HEK293 (cell line): ENCODE measurements around the gene SGPL1.

ENCODE experiments used
- CTCF ChIA-PET: fragments of 350-600 bp; formaldehyde crosslinking; extraction: SDS; loops from one replicate; lab custom pipeline; 2021; ENCODE audit warnings: antibody characterized with exemption; lab: Yijun Ruan, JAX
- POLR2A ChIA-PET: fragments of 300-600 bp; formaldehyde crosslinking; extraction: SDS; loops from one replicate; lab custom pipeline; 2020; ENCODE audit warnings: antibody characterized with exemption, inconsistent platforms; lab: Yijun Ruan, JAX
- H3K27ac ChIP-seq: fragments of 200-500 bp; sonication (Bioruptor generic); 2 replicates; pipeline ENCODE4 v1.5.1; 2014; ENCODE audit warnings: low read depth, low read length, control low read depth, inconsistent platforms; ENCODE audit errors: extremely low read depth
- H3K36me3 ChIP-seq, 2 experiments: fragments of 200-500 bp in 1 of 2; sonication (Bioruptor generic) in 1 of 2; 1 replicate in 1 of 2; 2 replicates in 1 of 2; pipeline ENCODE4 v1.5.1; 2014 to 2017; ENCODE audit warnings: inconsistent platforms in 2 of 2, low read length in 2 of 2; ENCODE audit not compliant: control insufficient read depth in 2 of 2, insufficient read depth in 1 of 2
- H3K4me1 ChIP-seq: fragments of 200-500 bp; sonication (Bioruptor generic); 2 replicates; pipeline ENCODE4 v1.5.1; 2014; ENCODE audit warnings: mild to moderate bottlenecking, low read length, inconsistent platforms; ENCODE audit not compliant: control insufficient read depth, insufficient read depth
- H3K4me3 ChIP-seq: 2 replicates; pipeline ENCODE4 v1.5.1; 2011; ENCODE audit warnings: low read depth, mild to moderate bottlenecking, control low read depth, low read length, moderate library complexity
- H3K9me3 ChIP-seq: fragments of 200-500 bp; sonication (Bioruptor generic); 2 replicates; pipeline ENCODE4 v1.5.1; 2014; ENCODE audit warnings: low read depth, low read length, inconsistent platforms; ENCODE audit not compliant: control insufficient read depth, insufficient read depth
- GLI2 ChIP-seq: fragments of 450-650 bp; formaldehyde crosslinking; IDR thresholded peaks from 2 replicates; pipeline ENCODE4; 2017; ENCODE audit warnings: missing biosample characterization, missing genetic modification characterization, low read depth, borderline replicate concordance
- GLI4 ChIP-seq: fragments of 450-650 bp; formaldehyde crosslinking; IDR thresholded peaks from 2 replicates; pipeline ENCODE4 v1.5.1; 2016; ENCODE audit warnings: missing biosample characterization, missing genetic modification characterization
- KLF10 ChIP-seq: fragments of 450-650 bp; IDR thresholded peaks from 2 replicates; pipeline ENCODE4 v1.5.1; 2018; ENCODE audit warnings: missing biosample characterization, mild to moderate bottlenecking, missing genetic modification characterization
- SALL2 ChIP-seq: fragments of 450-650 bp; formaldehyde crosslinking; IDR thresholded peaks from 2 replicates; pipeline ENCODE4 v1.5.0; 2017; ENCODE audit warnings: missing biosample characterization, mild to moderate bottlenecking, missing genetic modification characterization, borderline replicate concordance
- ZBTB17 ChIP-seq: fragments of 450-650 bp; formaldehyde crosslinking; IDR thresholded peaks from 2 replicates; pipeline ENCODE4 v1.5.1; 2016; ENCODE audit warnings: missing biosample characterization, missing genetic modification characterization
- ZBTB48 ChIP-seq: fragments of 450-650 bp; formaldehyde crosslinking; IDR thresholded peaks from 2 replicates; pipeline ENCODE4 v1.5.1; 2016; ENCODE audit warnings: missing biosample characterization, missing genetic modification characterization
- ZNF10 ChIP-seq: fragments of 450-650 bp; formaldehyde crosslinking; IDR thresholded peaks from 2 replicates; pipeline ENCODE4 v1.5.1; 2017; ENCODE audit warnings: missing biosample characterization, missing genetic modification characterization
- ZNF19 ChIP-seq: fragments of 450-650 bp; formaldehyde crosslinking; IDR thresholded peaks from 2 replicates; pipeline ENCODE4; 2016; ENCODE audit warnings: missing biosample characterization, missing genetic modification characterization, low read depth
- ZNF223 ChIP-seq: fragments of 450-650 bp; formaldehyde crosslinking; IDR thresholded peaks from 2 replicates; pipeline ENCODE4 v1.5.1; 2016; ENCODE audit warnings: missing biosample characterization, missing genetic modification characterization
- ZNF302 ChIP-seq: fragments of 450-650 bp; formaldehyde crosslinking; IDR thresholded peaks from 2 replicates; pipeline ENCODE4 v1.5.1; 2016; ENCODE audit warnings: missing biosample characterization, missing genetic modification characterization, low read depth
- ZNF521 ChIP-seq: fragments of 450-650 bp; formaldehyde crosslinking; IDR thresholded peaks from 2 replicates; pipeline ENCODE4 v1.5.1; 2017; ENCODE audit warnings: missing biosample characterization, mild to moderate bottlenecking, missing genetic modification characterization
- ZNF530 ChIP-seq: fragments of 450-650 bp; formaldehyde crosslinking; IDR thresholded peaks from 2 replicates; pipeline ENCODE4 v1.5.1; 2016; ENCODE audit warnings: low read depth, missing biosample characterization, missing genetic modification characterization
- ZNF555 ChIP-seq: fragments of 450-650 bp; formaldehyde crosslinking; conservative IDR thresholded peaks from 2 replicates; pipeline ENCODE4 v1.5.1; 2017; ENCODE audit warnings: missing biosample characterization, mild to moderate bottlenecking, missing genetic modification characterization, inconsistent platforms
- ZNF558 ChIP-seq: fragments of 450-650 bp; formaldehyde crosslinking; IDR thresholded peaks from 2 replicates; pipeline ENCODE4 v1.5.1; 2016; ENCODE audit warnings: missing biosample characterization, missing genetic modification characterization
- ZNF600 ChIP-seq: fragments of 450-650 bp; formaldehyde crosslinking; IDR thresholded peaks from 2 replicates; pipeline ENCODE4 v1.5.1; 2016; ENCODE audit warnings: missing biosample characterization, missing genetic modification characterization
- ZNF621 ChIP-seq: fragments of 450-650 bp; formaldehyde crosslinking; IDR thresholded peaks from 2 replicates; pipeline ENCODE4 v1.5.1; 2017; ENCODE audit warnings: missing biosample characterization, missing genetic modification characterization
- ZNF629 ChIP-seq: fragments of 450-650 bp; formaldehyde crosslinking; IDR thresholded peaks from 2 replicates; pipeline ENCODE4 v1.5.1; 2017; ENCODE audit warnings: missing biosample characterization, missing genetic modification characterization
- TF ChIP-seq, protein P1 (sequence below): fragments of 450-650 bp; formaldehyde crosslinking; IDR thresholded peaks from 2 replicates; pipeline ENCODE4 v1.5.1; 2016; ENCODE audit warnings: missing biosample characterization, missing genetic modification characterization
- TF ChIP-seq, protein P2 (sequence below): fragments of 450-650 bp; formaldehyde crosslinking; IDR thresholded peaks from 2 replicates; pipeline ENCODE4 v1.5.1; 2016; ENCODE audit warnings: missing biosample characterization, missing genetic modification characterization
- TF ChIP-seq, protein P3 (sequence below): fragments of 450-650 bp; formaldehyde crosslinking; conservative IDR thresholded peaks from 2 replicates; pipeline ENCODE4 v1.5.1; 2016; ENCODE audit warnings: low read depth, missing biosample characterization, missing genetic modification characterization
- TF ChIP-seq, protein P4 (sequence below): fragments of 450-650 bp; formaldehyde crosslinking; IDR thresholded peaks from 2 replicates; pipeline ENCODE4 v1.5.1; 2016; ENCODE audit warnings: missing biosample characterization, missing genetic modification characterization
- TF ChIP-seq, protein P5 (sequence below): fragments of 450-650 bp; formaldehyde crosslinking; IDR thresholded peaks from 2 replicates; pipeline ENCODE4 v1.5.1; 2016; ENCODE audit warnings: missing biosample characterization, missing genetic modification characterization, low read depth
- TF ChIP-seq, protein P6 (sequence below): fragments of 450-650 bp; formaldehyde crosslinking; IDR thresholded peaks from 2 replicates; pipeline ENCODE4 v1.5.1; 2016; ENCODE audit warnings: missing biosample characterization, missing genetic modification characterization

The SGPL1 gene

DNA sequence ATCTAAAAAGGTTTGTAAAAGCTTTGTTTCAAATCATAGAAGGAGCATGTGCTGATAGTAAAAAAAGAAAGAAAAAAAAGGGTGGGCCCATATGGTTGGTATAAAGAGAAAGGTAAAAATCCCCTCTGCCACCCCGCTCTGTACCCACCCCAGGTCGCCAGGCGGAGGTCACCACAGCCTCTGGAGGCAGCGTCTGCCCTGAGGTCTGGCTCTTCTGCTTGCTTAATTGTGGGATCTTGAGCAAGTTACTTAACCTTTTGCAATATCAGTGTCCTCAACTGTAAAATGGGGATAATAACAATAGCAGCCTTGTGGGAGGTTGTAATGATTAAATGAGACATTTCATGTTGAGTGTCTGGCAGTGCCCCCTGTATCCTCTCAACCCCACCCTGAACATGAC, 83.3 kb downstream of the SGPL1 start:
- Histone ChIP-seq H3K4me1 (no peaks in the 10 kb centered on the region), H3K36me3 (no peaks in the 10 kb centered on the region), H3K4me3 (no peak overlapping the region), H3K27ac (no peak overlapping the region), H3K9me3 (no peaks in the 10 kb centered on the region)
- ChIA-PET CTCF (interaction anchor here (0.6 kb wide), 1 partner anchor 296 kb away, joined by 4 read pairs; no protein-coding TSS in a partner anchor), POLR2A (no interaction called here)
- no peak for TF ChIP-seq SALL2 (tag by site-specific recombination)
- TF ChIP-seq ZNF629 (tag by site-specific recombination), result no peak
- TF ChIP-seq ZNF558 (tag by site-specific recombination), result no peak
- TF ChIP-seq KLF10 (tag by site-specific recombination), result no peak
- TF ChIP-seq, protein P1, sequence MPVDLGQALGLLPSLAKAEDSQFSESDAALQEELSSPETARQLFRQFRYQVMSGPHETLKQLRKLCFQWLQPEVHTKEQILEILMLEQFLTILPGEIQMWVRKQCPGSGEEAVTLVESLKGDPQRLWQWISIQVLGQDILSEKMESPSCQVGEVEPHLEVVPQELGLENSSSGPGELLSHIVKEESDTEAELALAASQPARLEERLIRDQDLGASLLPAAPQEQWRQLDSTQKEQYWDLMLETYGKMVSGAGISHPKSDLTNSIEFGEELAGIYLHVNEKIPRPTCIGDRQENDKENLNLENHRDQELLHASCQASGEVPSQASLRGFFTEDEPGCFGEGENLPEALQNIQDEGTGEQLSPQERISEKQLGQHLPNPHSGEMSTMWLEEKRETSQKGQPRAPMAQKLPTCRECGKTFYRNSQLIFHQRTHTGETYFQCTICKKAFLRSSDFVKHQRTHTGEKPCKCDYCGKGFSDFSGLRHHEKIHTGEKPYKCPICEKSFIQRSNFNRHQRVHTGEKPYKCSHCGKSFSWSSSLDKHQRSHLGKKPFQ (tag by site-specific recombination), result no peak
- no peak for TF ChIP-seq ZNF555 (tag by site-specific recombination)

DNA sequence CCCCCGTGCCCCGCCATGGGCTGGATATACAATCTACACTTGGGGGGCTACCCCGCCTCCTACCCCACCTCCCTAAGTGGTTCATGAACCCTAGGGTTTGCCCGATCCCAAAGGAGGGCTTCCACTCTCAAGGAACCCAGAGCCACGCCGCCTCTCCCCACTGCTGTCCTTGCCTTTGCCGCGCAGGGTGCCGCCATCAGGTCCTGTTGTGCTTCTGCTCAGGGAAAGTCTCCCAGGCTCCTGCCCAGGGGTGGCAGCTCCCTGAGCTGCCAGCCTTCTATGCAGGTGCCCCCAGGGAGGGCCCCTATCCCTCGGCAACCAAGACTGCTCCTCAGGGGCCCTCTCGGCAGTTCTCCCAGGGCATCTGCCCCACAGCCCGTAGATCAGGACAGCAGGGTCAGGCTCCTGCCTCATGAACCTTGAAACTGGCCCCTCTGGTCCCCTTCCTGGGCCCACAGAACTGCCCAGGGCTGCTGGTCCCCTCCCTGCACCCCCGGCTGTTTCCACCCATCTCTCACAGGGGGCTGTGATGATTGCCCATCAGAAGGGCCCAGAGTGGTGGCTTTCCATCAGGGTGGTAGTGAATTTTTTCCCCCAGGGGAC, 85.6 kb downstream of the SGPL1 start:
- Histone ChIP-seq H3K36me3 (no peaks in the 10 kb centered on the region), H3K4me1 (no peaks in the 10 kb centered on the region), H3K27ac (no peak overlapping the region), H3K4me3 (no peak overlapping the region), H3K9me3 (no peaks in the 10 kb centered on the region)
- ChIA-PET POLR2A (interaction anchor here (0.6 kb wide), 1 partner anchor 10 kb away, joined by 4 read pairs; no protein-coding TSS in a partner anchor), CTCF (interaction anchor here (0.6 to 5.2 kb wide), 5 partner anchors 10 to 488 kb away, joined by 3 to 64 read pairs (median 3); no protein-coding TSS in a partner anchor)
- no peak for TF ChIP-seq ZNF10 (tag by site-specific recombination)
- TF ChIP-seq ZNF223 (tag by site-specific recombination), result no peak
- no peak for TF ChIP-seq ZNF19 (tag by site-specific recombination)
- TF ChIP-seq GLI4 (tag by site-specific recombination), result no peak
- TF ChIP-seq ZNF621 (tag by site-specific recombination), result no peak
- TF ChIP-seq ZNF521 (tag by site-specific recombination), result no peak
- TF ChIP-seq ZNF600 (tag by site-specific recombination), result no peak
- no peak for TF ChIP-seq ZNF302 (tag by site-specific recombination)
- TF ChIP-seq, protein P2, sequence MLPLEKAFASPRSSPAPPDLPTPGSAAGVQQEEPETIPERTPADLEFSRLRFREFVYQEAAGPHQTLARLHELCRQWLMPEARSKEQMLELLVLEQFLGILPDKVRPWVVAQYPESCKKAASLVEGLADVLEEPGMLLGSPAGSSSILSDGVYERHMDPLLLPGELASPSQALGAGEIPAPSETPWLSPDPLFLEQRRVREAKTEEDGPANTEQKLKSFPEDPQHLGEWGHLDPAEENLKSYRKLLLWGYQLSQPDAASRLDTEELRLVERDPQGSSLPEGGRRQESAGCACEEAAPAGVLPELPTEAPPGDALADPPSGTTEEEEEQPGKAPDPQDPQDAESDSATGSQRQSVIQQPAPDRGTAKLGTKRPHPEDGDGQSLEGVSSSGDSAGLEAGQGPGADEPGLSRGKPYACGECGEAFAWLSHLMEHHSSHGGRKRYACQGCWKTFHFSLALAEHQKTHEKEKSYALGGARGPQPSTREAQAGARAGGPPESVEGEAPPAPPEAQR (tag by site-specific recombination), result no peak
- TF ChIP-seq, protein P3, sequence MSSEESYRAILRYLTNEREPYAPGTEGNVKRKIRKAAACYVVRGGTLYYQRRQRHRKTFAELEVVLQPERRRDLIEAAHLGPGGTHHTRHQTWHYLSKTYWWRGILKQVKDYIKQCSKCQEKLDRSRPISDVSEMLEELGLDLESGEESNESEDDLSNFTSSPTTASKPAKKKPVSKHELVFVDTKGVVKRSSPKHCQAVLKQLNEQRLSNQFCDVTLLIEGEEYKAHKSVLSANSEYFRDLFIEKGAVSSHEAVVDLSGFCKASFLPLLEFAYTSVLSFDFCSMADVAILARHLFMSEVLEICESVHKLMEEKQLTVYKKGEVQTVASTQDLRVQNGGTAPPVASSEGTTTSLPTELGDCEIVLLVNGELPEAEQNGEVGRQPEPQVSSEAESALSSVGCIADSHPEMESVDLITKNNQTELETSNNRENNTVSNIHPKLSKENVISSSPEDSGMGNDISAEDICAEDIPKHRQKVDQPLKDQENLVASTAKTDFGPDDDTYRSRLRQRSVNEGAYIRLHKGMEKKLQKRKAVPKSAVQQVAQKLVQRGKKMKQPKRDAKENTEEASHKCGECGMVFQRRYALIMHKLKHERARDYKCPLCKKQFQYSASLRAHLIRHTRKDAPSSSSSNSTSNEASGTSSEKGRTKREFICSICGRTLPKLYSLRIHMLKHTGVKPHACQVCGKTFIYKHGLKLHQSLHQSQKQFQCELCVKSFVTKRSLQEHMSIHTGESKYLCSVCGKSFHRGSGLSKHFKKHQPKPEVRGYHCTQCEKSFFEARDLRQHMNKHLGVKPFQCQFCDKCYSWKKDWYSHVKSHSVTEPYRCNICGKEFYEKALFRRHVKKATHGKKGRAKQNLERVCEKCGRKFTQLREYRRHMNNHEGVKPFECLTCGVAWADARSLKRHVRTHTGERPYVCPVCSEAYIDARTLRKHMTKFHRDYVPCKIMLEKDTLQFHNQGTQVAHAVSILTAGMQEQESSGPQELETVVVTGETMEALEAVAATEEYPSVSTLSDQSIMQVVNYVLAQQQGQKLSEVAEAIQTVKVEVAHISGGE (tag by site-specific recombination), result no peak
- TF ChIP-seq, protein P4, sequence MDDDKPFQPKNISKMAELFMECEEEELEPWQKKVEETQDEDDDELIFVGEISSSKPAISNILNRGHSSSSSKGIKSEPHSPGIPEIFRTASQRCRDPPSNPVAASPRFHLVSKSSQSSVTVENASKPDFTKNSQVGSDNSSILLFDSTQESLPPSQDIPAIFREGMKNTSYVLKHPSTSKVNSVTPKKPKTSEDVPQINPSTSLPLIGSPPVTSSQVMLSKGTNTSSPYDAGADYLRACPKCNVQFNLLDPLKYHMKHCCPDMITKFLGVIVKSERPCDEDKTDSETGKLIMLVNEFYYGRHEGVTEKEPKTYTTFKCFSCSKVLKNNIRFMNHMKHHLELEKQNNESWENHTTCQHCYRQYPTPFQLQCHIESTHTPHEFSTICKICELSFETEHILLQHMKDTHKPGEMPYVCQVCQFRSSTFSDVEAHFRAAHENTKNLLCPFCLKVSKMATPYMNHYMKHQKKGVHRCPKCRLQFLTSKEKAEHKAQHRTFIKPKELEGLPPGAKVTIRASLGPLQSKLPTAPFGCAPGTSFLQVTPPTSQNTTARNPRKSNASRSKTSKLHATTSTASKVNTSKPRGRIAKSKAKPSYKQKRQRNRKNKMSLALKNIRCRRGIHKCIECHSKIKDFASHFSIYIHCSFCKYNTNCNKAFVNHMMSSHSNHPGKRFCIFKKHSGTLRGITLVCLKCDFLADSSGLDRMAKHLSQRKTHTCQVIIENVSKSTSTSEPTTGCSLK (tag by site-specific recombination), result no peak
- TF ChIP-seq GLI2 (tag by site-specific recombination), result no peak
- TF ChIP-seq, protein P5, sequence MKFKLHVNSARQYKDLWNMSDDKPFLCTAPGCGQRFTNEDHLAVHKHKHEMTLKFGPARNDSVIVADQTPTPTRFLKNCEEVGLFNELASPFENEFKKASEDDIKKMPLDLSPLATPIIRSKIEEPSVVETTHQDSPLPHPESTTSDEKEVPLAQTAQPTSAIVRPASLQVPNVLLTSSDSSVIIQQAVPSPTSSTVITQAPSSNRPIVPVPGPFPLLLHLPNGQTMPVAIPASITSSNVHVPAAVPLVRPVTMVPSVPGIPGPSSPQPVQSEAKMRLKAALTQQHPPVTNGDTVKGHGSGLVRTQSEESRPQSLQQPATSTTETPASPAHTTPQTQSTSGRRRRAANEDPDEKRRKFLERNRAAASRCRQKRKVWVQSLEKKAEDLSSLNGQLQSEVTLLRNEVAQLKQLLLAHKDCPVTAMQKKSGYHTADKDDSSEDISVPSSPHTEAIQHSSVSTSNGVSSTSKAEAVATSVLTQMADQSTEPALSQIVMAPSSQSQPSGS, result no peak
- TF ChIP-seq ZBTB48 (tag by site-specific recombination), result no peak
- TF ChIP-seq ZBTB17 (tag by site-specific recombination), result no peak
- TF ChIP-seq, protein P6, sequence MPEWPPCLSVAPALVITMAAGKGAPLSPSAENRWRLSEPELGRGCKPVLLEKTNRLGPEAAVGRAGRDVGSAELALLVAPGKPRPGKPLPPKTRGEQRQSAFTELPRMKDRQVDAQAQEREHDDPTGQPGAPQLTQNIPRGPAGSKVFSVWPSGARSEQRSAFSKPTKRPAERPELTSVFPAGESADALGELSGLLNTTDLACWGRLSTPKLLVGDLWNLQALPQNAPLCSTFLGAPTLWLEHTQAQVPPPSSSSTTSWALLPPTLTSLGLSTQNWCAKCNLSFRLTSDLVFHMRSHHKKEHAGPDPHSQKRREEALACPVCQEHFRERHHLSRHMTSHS, result no peak
- TF ChIP-seq ZNF530 (tag by site-specific recombination), result no peak
